ENCODE results near the gene BAG2. TPM values are rescaled to one million over a fixed set of nuclear protein-coding genes. Genes with fewer than 3 reads are reported as not detected.

BAG2 gene
- polyA plus RNA-seq, 1 donor: 4.3 TPM

DNA sequence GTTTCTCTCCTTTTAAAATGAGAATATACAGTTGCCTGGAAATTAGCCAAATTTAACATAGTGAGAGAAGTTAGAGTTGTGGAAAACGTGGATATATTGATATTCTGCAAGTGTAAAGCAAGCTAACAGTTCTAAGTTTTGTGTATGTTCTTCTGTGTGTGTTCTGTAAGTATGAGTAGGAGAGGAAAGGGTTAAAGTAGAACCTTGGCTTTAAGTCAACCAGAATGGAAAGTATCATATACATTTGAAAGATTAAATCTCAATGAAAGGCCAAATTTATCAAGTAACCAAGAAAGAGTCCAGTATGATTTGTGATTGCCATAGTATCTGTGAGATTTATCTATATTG, 30.0 kb upstream of the BAG2 start:
- no peaks in the 10 kb centered on the region for H3K9me3 ChIP-seq (ENCODE audit: control insufficient read depth, low read depth, low read length)
- no peak for DNase-seq
- H3K4me1 ChIP-seq (ENCODE audit: control insufficient read depth, insufficient read depth, low read length): no peaks in the 10 kb centered on the region
- peaks cover 16% of the 10 kb centered on the region for H3K36me3 ChIP-seq (ENCODE audit: control insufficient read depth, insufficient read depth, low read length)
- no peak overlapping the region for H3K27ac ChIP-seq (ENCODE audit: low read length)
- no peaks in the 10 kb centered on the region for H3K27me3 ChIP-seq (ENCODE audit: control insufficient read depth, insufficient read depth, low read length)
- no CpG with 5 or more reads among the region's 1 CpG for WGBS (ENCODE audit: insufficient coverage, low lambda C conversion rate)
- H3K4me3 ChIP-seq (ENCODE audit: low read length): no peak overlapping the region

DNA sequence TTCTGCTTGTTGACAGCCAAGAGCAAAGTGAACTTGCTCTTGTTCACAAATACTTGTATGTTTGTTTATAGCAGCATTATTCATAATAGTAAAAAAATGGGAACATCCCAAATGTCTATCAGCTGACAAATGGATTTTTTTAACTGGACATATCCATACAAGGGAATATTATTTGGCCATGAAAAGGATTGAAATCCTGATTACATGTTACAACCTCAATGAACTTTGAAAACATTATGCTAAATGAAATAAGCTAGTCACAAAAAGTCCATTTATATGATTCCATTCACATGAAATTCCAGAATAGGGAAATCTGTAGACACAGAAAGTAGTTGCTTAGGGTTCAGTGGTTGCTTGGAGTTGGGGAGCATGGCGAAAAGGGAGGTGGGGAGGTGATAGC, 28.4 kb upstream of the BAG2 start:
- no CpG with 5 or more reads among the region's 1 CpG for WGBS (ENCODE audit: insufficient coverage, low lambda C conversion rate)
- H3K4me1 ChIP-seq (ENCODE audit: control insufficient read depth, insufficient read depth, low read length): no peaks in the 10 kb centered on the region
- H3K4me3 ChIP-seq (ENCODE audit: low read length): no peak overlapping the region
- H3K36me3 ChIP-seq (ENCODE audit: control insufficient read depth, insufficient read depth, low read length): peaks cover 24% of the 10 kb centered on the region
- DNase-seq: no peak
- H3K27ac ChIP-seq (ENCODE audit: low read length): no peak overlapping the region
- no peaks in the 10 kb centered on the region for H3K9me3 ChIP-seq (ENCODE audit: control insufficient read depth, low read depth, low read length)
- no peaks in the 10 kb centered on the region for H3K27me3 ChIP-seq (ENCODE audit: control insufficient read depth, insufficient read depth, low read length)

DNA sequence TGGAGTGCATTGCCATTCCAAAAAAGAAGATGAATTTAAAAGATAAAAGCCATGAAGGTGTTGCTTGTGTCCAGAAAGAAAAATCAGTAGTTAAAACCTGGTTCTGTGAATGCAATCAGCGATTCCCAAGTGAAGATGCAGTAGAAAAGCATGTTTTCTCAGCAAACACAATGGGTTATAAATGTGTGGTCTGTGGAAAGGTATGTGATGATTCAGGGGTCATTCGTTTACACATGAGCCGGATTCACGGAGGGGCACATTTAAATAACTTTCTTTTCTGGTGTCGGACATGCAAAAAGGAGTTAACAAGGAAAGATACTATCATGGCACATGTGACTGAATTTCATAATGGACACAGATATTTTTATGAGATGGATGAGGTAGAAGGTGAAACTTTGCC, 24.7 kb upstream of the BAG2 start:
- Histone ChIP-seq H3K4me1 (ENCODE audit: control insufficient read depth, insufficient read depth, low read length) (no peaks in the 10 kb centered on the region), H3K27me3 (ENCODE audit: control insufficient read depth, insufficient read depth, low read length) (no peaks in the 10 kb centered on the region), H3K27ac (ENCODE audit: low read length) (no peak overlapping the region), H3K4me3 (ENCODE audit: low read length) (no peak overlapping the region), H3K36me3 (ENCODE audit: control insufficient read depth, insufficient read depth, low read length) (peaks cover 22% of the 10 kb centered on the region), H3K9me3 (ENCODE audit: control insufficient read depth, low read depth, low read length) (no peaks in the 10 kb centered on the region)
- DNase-seq: no peak
- 78% methylated on average over 2 of the region's 5 CpGs for WGBS (ENCODE audit: insufficient coverage, low lambda C conversion rate)

DNA sequence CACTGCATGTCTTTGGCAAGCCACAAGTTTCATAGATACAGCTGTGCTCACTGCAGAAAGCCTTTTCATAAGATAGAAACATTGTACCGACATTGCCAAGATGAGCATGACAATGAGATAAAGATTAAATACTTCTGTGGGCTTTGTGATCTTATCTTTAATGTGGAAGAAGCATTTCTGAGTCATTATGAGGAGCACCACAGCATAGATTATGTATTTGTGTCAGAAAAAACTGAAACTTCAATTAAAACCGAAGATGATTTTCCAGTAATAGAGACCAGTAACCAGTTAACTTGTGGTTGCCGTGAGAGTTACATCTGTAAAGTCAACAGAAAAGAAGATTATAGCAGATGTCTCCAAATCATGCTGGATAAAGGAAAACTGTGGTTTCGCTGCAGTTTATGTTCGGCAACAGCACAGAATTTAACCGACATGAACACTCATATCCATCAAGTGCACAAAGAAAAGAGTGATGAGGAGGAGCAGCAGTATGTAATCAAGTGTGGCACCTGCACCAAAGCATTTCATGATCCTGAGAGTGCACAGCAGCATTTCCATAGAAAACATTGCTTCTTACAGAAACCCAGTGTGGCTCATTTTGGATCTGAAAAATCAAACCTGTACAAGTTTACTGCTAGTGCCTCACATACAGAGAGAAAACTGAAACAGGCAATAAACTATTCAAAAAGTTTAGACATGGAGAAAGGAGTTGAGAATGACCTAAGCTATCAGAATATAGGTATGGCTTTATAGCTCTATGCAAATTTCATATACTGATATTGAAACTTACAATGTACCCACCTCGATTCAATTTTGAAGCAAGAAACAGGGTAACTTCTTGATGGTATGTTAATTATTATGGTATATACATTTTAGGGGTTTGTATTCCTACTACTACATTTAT, 23.9 kb upstream of the BAG2 start:
- no peaks in the 10 kb centered on the region for H3K4me1 ChIP-seq (ENCODE audit: control insufficient read depth, insufficient read depth, low read length)
- WGBS (ENCODE audit: insufficient coverage, low lambda C conversion rate): 100% methylated on average over 1 of the region's 7 CpGs
- no peak overlapping the region for H3K4me3 ChIP-seq (ENCODE audit: low read length)
- DNase-seq: no peak
- H3K9me3 ChIP-seq (ENCODE audit: control insufficient read depth, low read depth, low read length): no peaks in the 10 kb centered on the region
- no peak overlapping the region for H3K27ac ChIP-seq (ENCODE audit: low read length)
- no peaks in the 10 kb centered on the region for H3K27me3 ChIP-seq (ENCODE audit: control insufficient read depth, insufficient read depth, low read length)
- H3K36me3 ChIP-seq (ENCODE audit: control insufficient read depth, insufficient read depth, low read length): peaks cover 30% of the 10 kb centered on the region

DNA sequence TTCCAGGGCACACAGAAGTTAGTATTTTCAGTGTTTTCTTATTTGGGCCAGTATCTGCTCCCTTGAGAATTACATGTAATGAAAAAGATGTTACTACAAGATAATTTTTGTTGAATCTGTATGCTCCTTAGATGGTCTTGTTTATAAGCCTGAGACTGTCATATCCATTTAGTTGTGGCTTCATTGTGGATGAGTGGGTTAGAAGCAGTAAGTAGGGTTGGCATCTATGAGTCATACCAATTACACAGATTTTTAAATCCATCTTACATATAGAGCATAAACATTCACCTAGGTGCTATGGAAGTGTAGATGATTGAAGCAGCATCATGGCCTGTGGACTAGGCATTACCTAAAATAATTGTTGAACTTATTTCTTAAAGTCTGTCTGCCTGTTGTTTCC, 13.5 kb upstream of the BAG2 start:
- H3K27me3 ChIP-seq (ENCODE audit: control insufficient read depth, insufficient read depth, low read length): no peaks in the 10 kb centered on the region
- no peaks in the 10 kb centered on the region for H3K4me1 ChIP-seq (ENCODE audit: control insufficient read depth, insufficient read depth, low read length)
- H3K4me3 ChIP-seq (ENCODE audit: low read length): no peak overlapping the region
- no peak overlapping the region for H3K27ac ChIP-seq (ENCODE audit: low read length)
- peaks cover 15% of the 10 kb centered on the region for H3K36me3 ChIP-seq (ENCODE audit: control insufficient read depth, insufficient read depth, low read length)
- no peak for DNase-seq
- no peaks in the 10 kb centered on the region for H3K9me3 ChIP-seq (ENCODE audit: control insufficient read depth, low read depth, low read length)

DNA sequence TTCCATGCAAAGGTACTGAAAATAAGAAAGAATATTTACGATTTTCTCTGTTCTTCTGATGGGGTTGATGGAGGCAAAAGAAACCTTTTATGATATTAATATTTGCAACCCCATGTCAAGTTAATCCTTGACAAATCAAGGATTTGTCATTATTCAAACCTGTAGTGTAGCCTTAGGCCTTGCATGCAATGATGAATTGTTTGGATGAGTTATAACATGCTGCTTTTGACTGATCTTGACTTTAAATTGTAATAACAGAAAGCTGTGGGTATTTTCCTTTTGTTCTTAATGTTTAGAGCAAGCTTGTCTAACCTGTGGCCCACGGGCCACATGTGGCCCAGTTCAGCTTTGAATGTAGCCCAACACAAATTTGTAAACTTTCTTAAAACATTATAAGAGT, 13.0 kb upstream of the BAG2 start:
- DNase-seq: no peak
- H3K9me3 ChIP-seq (ENCODE audit: control insufficient read depth, low read depth, low read length): no peaks in the 10 kb centered on the region
- H3K4me3 ChIP-seq (ENCODE audit: low read length): no peak overlapping the region
- H3K27me3 ChIP-seq (ENCODE audit: control insufficient read depth, insufficient read depth, low read length): no peaks in the 10 kb centered on the region
- peaks cover 14% of the 10 kb centered on the region for H3K36me3 ChIP-seq (ENCODE audit: control insufficient read depth, insufficient read depth, low read length)
- H3K4me1 ChIP-seq (ENCODE audit: control insufficient read depth, insufficient read depth, low read length): no peaks in the 10 kb centered on the region
- no peak overlapping the region for H3K27ac ChIP-seq (ENCODE audit: low read length)
- WGBS (ENCODE audit: insufficient coverage, low lambda C conversion rate): 100% methylated on average over 1 of the region's 2 CpGs

DNA sequence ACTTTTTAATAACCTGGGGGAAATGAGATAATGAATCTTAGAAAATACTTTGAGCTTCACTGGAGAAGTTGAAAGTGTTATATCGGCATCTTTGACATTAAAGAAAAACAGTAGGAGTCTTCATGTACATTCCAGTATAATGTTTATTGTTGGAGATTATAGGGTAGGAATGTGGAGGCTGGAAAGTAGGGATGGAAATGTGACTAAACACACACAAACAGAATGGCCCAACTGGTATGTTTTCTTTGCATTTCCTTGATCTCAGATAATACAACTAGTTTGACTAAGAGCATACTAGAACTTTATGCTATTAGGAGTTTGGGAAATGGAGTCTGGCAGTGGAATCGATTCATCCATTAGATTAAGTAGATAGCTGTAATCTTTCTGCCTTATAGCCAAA, 10.1 kb upstream of the BAG2 start:
- Histone ChIP-seq H3K27me3 (ENCODE audit: control insufficient read depth, insufficient read depth, low read length) (no peaks in the 10 kb centered on the region), H3K27ac (ENCODE audit: low read length) (no peak overlapping the region), H3K4me3 (ENCODE audit: low read length) (no peak overlapping the region), H3K36me3 (ENCODE audit: control insufficient read depth, insufficient read depth, low read length) (peaks cover 8% of the 10 kb centered on the region), H3K9me3 (ENCODE audit: control insufficient read depth, low read depth, low read length) (peaks cover 7% of the 10 kb centered on the region), H3K4me1 (ENCODE audit: control insufficient read depth, insufficient read depth, low read length) (no peaks in the 10 kb centered on the region)
- DNase-seq: no peak
- WGBS (ENCODE audit: insufficient coverage, low lambda C conversion rate): 100% methylated on average over 1 of the region's 2 CpGs

DNA sequence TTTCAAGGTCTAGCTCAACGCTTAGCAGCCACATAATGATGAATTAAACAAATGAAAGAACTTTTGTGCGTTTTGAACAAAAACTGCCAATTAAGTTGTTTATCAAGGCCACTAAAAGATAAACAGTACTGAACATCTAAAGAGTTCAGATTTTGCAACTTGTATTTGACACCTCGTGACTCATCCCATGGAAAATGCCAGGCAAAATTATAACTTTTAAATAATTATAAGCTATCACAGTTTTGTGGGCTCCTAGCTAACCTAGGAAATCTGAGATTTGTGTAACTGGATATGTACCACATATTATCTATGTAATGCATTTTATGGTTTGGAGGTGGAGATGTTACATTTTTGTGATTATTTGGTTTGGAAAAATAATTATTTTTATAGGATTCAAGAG, 9.6 kb upstream of the BAG2 start:
- no peak overlapping the region for H3K4me3 ChIP-seq (ENCODE audit: low read length)
- no peaks in the 10 kb centered on the region for H3K4me1 ChIP-seq (ENCODE audit: control insufficient read depth, insufficient read depth, low read length)
- no peaks in the 10 kb centered on the region for H3K27me3 ChIP-seq (ENCODE audit: control insufficient read depth, insufficient read depth, low read length)
- peaks cover 8% of the 10 kb centered on the region for H3K36me3 ChIP-seq (ENCODE audit: control insufficient read depth, insufficient read depth, low read length)
- H3K9me3 ChIP-seq (ENCODE audit: control insufficient read depth, low read depth, low read length): peaks cover 7% of the 10 kb centered on the region
- WGBS (ENCODE audit: insufficient coverage, low lambda C conversion rate): 90% methylated on average over 2 of the region's 3 CpGs
- DNase-seq: no peak
- H3K27ac ChIP-seq (ENCODE audit: low read length): no peak overlapping the region

DNA sequence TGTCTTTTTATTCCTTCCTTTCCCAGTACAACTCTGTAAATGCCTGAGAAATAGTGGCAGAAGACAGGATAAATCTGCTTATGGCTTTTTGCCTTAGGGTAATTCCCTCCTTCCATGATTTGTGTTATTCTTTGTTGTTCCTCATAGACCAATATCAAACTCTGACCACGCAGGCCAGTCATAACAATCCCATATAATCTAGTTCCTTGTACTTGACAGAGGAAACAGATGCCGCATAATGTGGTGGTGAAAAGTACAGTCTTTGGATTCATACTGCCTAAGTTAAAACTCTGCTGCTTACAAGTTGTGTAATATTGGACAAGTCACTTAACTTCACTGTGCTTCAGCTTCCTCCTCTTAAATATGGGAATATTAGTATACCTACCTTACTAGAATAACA, 8.2 kb upstream of the BAG2 start:
- WGBS (ENCODE audit: insufficient coverage, low lambda C conversion rate): no CpG with 5 or more reads among the region's 2 CpGs
- Histone ChIP-seq H3K9me3 (ENCODE audit: control insufficient read depth, low read depth, low read length) (peaks cover 7% of the 10 kb centered on the region), H3K27me3 (ENCODE audit: control insufficient read depth, insufficient read depth, low read length) (no peaks in the 10 kb centered on the region)

DNA sequence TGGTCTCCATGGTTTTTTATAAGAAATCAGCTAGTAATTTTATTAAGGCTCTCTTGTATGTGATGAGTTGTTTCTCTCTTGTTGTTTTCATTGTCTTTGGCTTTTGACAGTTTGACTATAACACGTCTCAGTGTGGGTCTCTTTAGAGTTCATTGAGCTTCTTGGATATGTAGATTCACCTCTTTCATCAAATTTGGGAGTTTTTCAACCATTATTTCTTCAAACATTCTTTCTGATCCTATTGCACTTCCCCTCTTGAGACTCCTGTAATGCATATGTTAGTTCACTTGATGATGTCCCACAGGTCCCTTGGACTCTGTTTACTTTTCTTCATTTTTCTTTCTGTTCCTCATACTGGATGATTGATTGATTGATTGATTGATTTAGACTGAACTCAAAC, 7.0 kb upstream of the BAG2 start:
- DNase-seq: no peak
- H3K4me3 ChIP-seq (ENCODE audit: low read length): no peak overlapping the region
- H3K9me3 ChIP-seq (ENCODE audit: control insufficient read depth, low read depth, low read length): peaks cover 7% of the 10 kb centered on the region
- no peaks in the 10 kb centered on the region for H3K4me1 ChIP-seq (ENCODE audit: control insufficient read depth, insufficient read depth, low read length)
- H3K36me3 ChIP-seq (ENCODE audit: control insufficient read depth, insufficient read depth, low read length): peaks cover 8% of the 10 kb centered on the region
- H3K27me3 ChIP-seq (ENCODE audit: control insufficient read depth, insufficient read depth, low read length): no peaks in the 10 kb centered on the region
- WGBS (ENCODE audit: insufficient coverage, low lambda C conversion rate): 100% methylated on average over 1 of the region's 1 CpG
- no peak overlapping the region for H3K27ac ChIP-seq (ENCODE audit: low read length)

More for the DNA sequence above, 8.2 kb upstream of the BAG2 start:
- H3K4me1 ChIP-seq (ENCODE audit: control insufficient read depth, insufficient read depth, low read length): no peaks in the 10 kb centered on the region
- no peak overlapping the region for H3K27ac ChIP-seq (ENCODE audit: low read length)
- H3K4me3 ChIP-seq (ENCODE audit: low read length): no peak overlapping the region
- H3K36me3 ChIP-seq (ENCODE audit: control insufficient read depth, insufficient read depth, low read length): peaks cover 8% of the 10 kb centered on the region
- DNase-seq: no peak
